Measurements from ENCODE around the gene C2CD4A. TPM values are rescaled to one million over a fixed set of nuclear protein-coding genes. Genes with fewer than 3 reads are reported as not detected.

Gene C2CD4A
- total RNA-seq, 1 donor, result not detected

GRCh38 chr15:62057341-62057980, 9.3 kb upstream of the C2CD4A start:
- peaks cover 74% of the 10 kb centered on the region for H3K79me2 ChIP-seq (ENCODE audit: insufficient read depth, low read length)
- H3K27me3 ChIP-seq (ENCODE audit: insufficient read depth, low read length), result peaks cover 17% of the 10 kb centered on the region
- no peaks in the 10 kb centered on the region for H3K36me3 ChIP-seq (ENCODE audit: insufficient read depth, low read length)
- H3K4me1 ChIP-seq (ENCODE audit: insufficient read depth, low read length), result peaks cover 9% of the 10 kb centered on the region
- peaks cover 24% of the 10 kb centered on the region for H4K20me1 ChIP-seq (ENCODE audit: insufficient read depth, low read length)
- no peak for DNase-seq (ENCODE audit: insufficient read length, low spot score, missing footprints)
- H3K4me2 ChIP-seq (ENCODE audit: insufficient read depth, low read length), result no peak overlapping the region
- no peaks in the 10 kb centered on the region for H3K9me3 ChIP-seq (ENCODE audit: low read depth, low read length)
- TF ChIP-seq, protein P1, sequence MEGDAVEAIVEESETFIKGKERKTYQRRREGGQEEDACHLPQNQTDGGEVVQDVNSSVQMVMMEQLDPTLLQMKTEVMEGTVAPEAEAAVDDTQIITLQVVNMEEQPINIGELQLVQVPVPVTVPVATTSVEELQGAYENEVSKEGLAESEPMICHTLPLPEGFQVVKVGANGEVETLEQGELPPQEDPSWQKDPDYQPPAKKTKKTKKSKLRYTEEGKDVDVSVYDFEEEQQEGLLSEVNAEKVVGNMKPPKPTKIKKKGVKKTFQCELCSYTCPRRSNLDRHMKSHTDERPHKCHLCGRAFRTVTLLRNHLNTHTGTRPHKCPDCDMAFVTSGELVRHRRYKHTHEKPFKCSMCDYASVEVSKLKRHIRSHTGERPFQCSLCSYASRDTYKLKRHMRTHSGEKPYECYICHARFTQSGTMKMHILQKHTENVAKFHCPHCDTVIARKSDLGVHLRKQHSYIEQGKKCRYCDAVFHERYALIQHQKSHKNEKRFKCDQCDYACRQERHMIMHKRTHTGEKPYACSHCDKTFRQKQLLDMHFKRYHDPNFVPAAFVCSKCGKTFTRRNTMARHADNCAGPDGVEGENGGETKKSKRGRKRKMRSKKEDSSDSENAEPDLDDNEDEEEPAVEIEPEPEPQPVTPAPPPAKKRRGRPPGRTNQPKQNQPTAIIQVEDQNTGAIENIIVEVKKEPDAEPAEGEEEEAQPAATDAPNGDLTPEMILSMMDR (IDR thresholded peaks at IDR 0.05; ENCODE audit: extremely low read depth, low read depth, low read length), result no peak
- H2AFZ ChIP-seq (ENCODE audit: low read length), result no peak overlapping the region
- no peak overlapping the region for H3K4me3 ChIP-seq (ENCODE audit: insufficient read depth, low read length)
- H3K27ac ChIP-seq (ENCODE audit: low read depth, low read length), result no peak overlapping the region

- H3K4me2 ChIP-seq (ENCODE audit: insufficient read depth, low read length), result peak overlapping the region; percentile 99
These were observed 8.3 kb upstream of the C2CD4A start for GRCh38 chr15:62058327-62059028.

GRCh38 chr15:62059108-62059815, 7.5 kb upstream of the C2CD4A start:
- Histone ChIP-seq H3K79me2 (ENCODE audit: insufficient read depth, low read length) (peaks cover 56% of the 10 kb centered on the region), H3K9me3 (ENCODE audit: low read depth, low read length) (no peaks in the 10 kb centered on the region), H2AFZ (ENCODE audit: low read length) (peak overlapping the region; percentile 98), H4K20me1 (ENCODE audit: insufficient read depth, low read length) (peaks cover 13% of the 10 kb centered on the region), H3K4me3 (ENCODE audit: insufficient read depth, low read length) (peak overlapping the region; percentile 80), H3K4me1 (ENCODE audit: insufficient read depth, low read length) (peaks cover 9% of the 10 kb centered on the region), H3K27me3 (ENCODE audit: insufficient read depth, low read length) (peaks cover 31% of the 10 kb centered on the region), H3K4me2 (ENCODE audit: insufficient read depth, low read length) (peak overlapping the region; percentile 99), H3K27ac (ENCODE audit: low read depth, low read length) (peak overlapping the region; percentile 78), H3K36me3 (ENCODE audit: insufficient read depth, low read length) (no peaks in the 10 kb centered on the region)
- DNase-seq (ENCODE audit: insufficient read length, low spot score, missing footprints), result no peak
- TF ChIP-seq, protein P1 (IDR thresholded peaks at IDR 0.05; ENCODE audit: extremely low read depth, low read depth, low read length), result peak; percentile 28

More at GRCh38 chr15:62058327-62059028, 8.3 kb upstream of the C2CD4A start:
- peaks cover 17% of the 10 kb centered on the region for H4K20me1 ChIP-seq (ENCODE audit: insufficient read depth, low read length)
- peaks cover 9% of the 10 kb centered on the region for H3K4me1 ChIP-seq (ENCODE audit: insufficient read depth, low read length)
- DNase-seq (ENCODE audit: insufficient read length, low spot score, missing footprints), result no peak
- H3K4me3 ChIP-seq (ENCODE audit: insufficient read depth, low read length), result no peak overlapping the region
- peaks cover 26% of the 10 kb centered on the region for H3K27me3 ChIP-seq (ENCODE audit: insufficient read depth, low read length)
- no peaks in the 10 kb centered on the region for H3K9me3 ChIP-seq (ENCODE audit: low read depth, low read length)
- H2AFZ ChIP-seq (ENCODE audit: low read length), result no peak overlapping the region
- TF ChIP-seq, protein P1 (IDR thresholded peaks at IDR 0.05; ENCODE audit: extremely low read depth, low read depth, low read length), result no peak
- no peak overlapping the region for H3K27ac ChIP-seq (ENCODE audit: low read depth, low read length)
- H3K79me2 ChIP-seq (ENCODE audit: insufficient read depth, low read length), result peaks cover 64% of the 10 kb centered on the region
- no peaks in the 10 kb centered on the region for H3K36me3 ChIP-seq (ENCODE audit: insufficient read depth, low read length)

DNA sequence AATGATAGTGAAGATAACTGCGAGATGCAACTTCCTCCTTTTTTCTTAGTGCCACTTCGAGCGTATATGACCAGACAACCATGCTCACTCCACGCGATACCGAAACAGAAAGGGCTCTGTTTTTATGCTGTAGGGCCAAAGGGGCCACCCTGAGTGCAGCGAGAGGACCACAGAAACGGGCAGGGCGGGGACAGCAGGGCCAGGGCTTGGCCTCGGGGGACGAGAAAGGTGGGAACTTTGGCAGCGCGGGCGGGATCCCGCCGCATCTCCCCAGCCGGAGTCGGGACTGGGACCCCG, 7.0 kb upstream of the C2CD4A start:
- peaks cover 9% of the 10 kb centered on the region for H3K4me1 ChIP-seq (ENCODE audit: insufficient read depth, low read length)

More for the DNA sequence above, 7.0 kb upstream of the C2CD4A start:
- peaks cover 10% of the 10 kb centered on the region for H4K20me1 ChIP-seq (ENCODE audit: insufficient read depth, low read length)
- peak overlapping the region; percentile 99 for H3K4me2 ChIP-seq (ENCODE audit: insufficient read depth, low read length)
- TF ChIP-seq, protein P1 (IDR thresholded peaks at IDR 0.05; ENCODE audit: extremely low read depth, low read depth, low read length), result no peak
- H3K27me3 ChIP-seq (ENCODE audit: insufficient read depth, low read length), result peaks cover 35% of the 10 kb centered on the region
- H3K79me2 ChIP-seq (ENCODE audit: insufficient read depth, low read length), result peaks cover 51% of the 10 kb centered on the region
- no peaks in the 10 kb centered on the region for H3K9me3 ChIP-seq (ENCODE audit: low read depth, low read length)
- peak overlapping the region; percentile 98 for H2AFZ ChIP-seq (ENCODE audit: low read length)
- peak overlapping the region; percentile 78 for H3K27ac ChIP-seq (ENCODE audit: low read depth, low read length)
- H3K4me3 ChIP-seq (ENCODE audit: insufficient read depth, low read length), result peak overlapping the region; percentile 80
- DNase-seq (ENCODE audit: insufficient read length, low spot score, missing footprints), result peak; percentile 80
- H3K36me3 ChIP-seq (ENCODE audit: insufficient read depth, low read length), result no peaks in the 10 kb centered on the region
